ENCODE measurements around the gene ZNF439.
"Not testable (repeated sequence)": the region's sequence is repeated elsewhere in the genome, so short reads cannot be mapped to it uniquely, and the experiment has no call there.

Gene ZNF439

DNA sequence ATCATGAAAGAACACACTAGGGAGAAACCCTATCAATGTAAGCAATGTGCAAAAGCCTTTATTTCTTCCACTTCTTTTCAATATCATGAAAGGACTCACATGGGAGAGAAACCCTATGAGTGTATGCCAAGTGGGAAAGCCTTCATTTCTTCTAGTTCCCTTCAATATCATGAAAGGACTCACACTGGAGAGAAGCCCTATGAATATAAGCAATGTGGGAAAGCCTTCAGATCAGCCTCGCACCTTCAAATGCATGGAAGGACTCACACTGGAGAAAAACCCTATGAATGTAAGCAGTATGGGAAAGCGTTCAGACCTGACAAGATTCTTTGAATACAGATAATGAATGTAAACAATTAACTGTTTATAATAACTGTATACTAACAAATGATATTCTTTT is 15.0 kb upstream of the ZNF439 start:
- no peak overlapping the region for H3K27ac ChIP-seq (ENCODE audit: low read depth, low read length)
- no peak overlapping the region for H3K4me3 ChIP-seq (ENCODE audit: low read depth, low read length)
- no peak overlapping the region for H3K9ac ChIP-seq (ENCODE audit: low read depth, low read length)
- H3K4me1 ChIP-seq (ENCODE audit: control insufficient read depth, insufficient read depth, low read length), result no peaks in the 10 kb centered on the region
- no peaks in the 10 kb centered on the region for H3K27me3 ChIP-seq (ENCODE audit: control insufficient read depth, insufficient read depth, low read length)
- H3K36me3 ChIP-seq (ENCODE audit: control insufficient read depth, insufficient read depth, low read length), result peaks cover 18% of the 10 kb centered on the region
- peaks cover 69% of the 10 kb centered on the region for H3K9me3 ChIP-seq (ENCODE audit: control insufficient read depth, insufficient read depth, low read length)

DNA sequence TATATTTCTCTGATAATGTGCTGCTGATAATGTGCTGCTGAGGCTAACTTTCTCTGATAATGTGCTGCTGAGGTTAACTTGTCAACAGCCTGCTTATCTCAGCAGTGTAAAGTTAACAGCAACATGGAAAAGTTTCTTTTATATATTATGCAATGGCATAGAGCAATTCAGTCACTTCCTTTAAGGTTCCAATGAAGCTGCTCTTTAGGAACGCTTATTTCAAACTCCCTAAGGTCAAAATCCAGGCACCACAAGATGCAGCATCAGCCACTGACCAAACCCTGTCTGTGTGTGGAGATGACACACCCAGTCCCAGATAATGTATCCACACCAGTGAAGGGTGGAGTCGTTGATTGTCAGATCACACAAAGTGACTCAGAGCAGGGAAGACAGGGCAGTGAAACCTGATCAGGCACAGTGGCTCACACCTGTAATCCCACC is 12.9 kb upstream of the ZNF439 start:
- H3K27ac ChIP-seq (ENCODE audit: low read depth, low read length); H3K4me1 ChIP-seq (ENCODE audit: control insufficient read depth, insufficient read depth, low read length); H3K4me3 ChIP-seq (ENCODE audit: low read depth, low read length); H3K9ac ChIP-seq (ENCODE audit: low read depth, low read length); H3K27me3 ChIP-seq (ENCODE audit: control insufficient read depth, insufficient read depth, low read length): not testable (repeated sequence)
- Histone ChIP-seq H3K9me3 (ENCODE audit: control insufficient read depth, insufficient read depth, low read length) (peaks cover 71% of the 10 kb centered on the region), H3K36me3 (ENCODE audit: control insufficient read depth, insufficient read depth, low read length) (peaks cover 18% of the 10 kb centered on the region)

DNA sequence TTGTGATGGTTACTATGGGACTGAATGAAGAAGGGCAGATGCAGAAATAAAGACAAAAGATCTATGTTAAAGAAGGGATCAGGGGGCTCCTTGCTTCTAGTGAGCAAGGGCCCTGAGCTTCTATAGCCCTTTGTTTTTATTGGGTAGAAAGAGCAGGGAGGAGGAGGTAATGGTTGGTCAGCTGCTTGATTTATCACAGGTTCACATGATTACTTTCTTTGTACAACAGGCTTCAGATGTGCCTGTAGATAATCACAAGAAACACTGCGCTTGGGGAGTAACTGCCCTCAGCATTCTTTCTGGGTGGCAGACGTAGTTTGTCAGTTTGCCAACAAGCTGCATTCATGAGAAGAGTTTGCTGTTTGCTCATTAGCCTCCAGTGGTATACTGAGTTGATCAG is 4.8 kb upstream of the ZNF439 start:
- Histone ChIP-seq H3K9me3 (ENCODE audit: control insufficient read depth, insufficient read depth, low read length) (peaks cover 63% of the 10 kb centered on the region), H3K9ac (ENCODE audit: low read depth, low read length) (no peak overlapping the region), H3K4me3 (ENCODE audit: low read depth, low read length) (no peak overlapping the region), H3K27me3 (ENCODE audit: control insufficient read depth, insufficient read depth, low read length) (no peaks in the 10 kb centered on the region), H3K27ac (ENCODE audit: low read depth, low read length) (no peak overlapping the region), H3K36me3 (ENCODE audit: control insufficient read depth, insufficient read depth, low read length) (no peaks in the 10 kb centered on the region), H3K4me1 (ENCODE audit: control insufficient read depth, insufficient read depth, low read length) (no peaks in the 10 kb centered on the region)

DNA sequence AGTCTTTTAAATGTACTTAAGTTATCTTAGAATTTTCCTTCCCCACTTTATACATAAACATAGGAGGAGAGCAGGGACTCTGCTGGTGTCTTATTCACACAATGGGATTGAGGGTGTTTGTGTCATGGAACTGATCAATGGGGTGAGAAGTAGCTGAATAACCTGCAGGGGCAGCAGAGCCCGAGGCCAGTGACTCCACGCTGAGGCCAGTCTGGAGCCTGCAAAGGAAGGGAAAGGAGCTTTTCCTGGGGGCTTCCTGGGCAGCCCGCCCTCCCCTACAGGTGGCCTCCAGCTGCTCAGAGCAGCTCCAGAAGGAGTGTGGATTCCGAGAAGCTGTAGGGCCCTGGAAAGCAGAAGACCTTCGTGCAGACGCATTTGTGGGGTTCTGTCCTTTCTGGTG is 911 bp upstream of the ZNF439 start:
- H3K27ac ChIP-seq (ENCODE audit: low read depth, low read length); H3K36me3 ChIP-seq (ENCODE audit: control insufficient read depth, insufficient read depth, low read length); H3K4me1 ChIP-seq (ENCODE audit: control insufficient read depth, insufficient read depth, low read length): not testable (repeated sequence)

DNA sequence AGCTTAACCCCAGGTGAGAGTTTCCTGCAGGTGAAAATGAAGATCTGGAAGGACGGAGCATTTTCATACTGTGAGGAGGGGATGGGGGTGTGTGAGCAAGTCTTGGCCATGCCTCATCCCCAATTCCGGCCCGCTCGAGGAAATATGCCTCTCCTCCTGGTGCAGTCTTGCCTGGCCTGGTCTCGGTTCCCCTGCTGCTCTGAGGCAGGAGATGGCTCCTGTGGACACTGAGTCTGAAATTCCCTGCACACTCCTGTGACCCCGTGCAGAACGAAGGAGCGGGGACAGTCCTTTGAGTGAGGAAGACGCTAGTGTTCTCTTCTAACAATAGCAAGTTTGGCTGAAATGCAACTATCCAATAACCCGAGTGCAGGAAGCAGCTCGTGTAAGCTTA is 329 bp upstream of the ZNF439 start:
- Histone ChIP-seq H3K27me3 (ENCODE audit: control insufficient read depth, insufficient read depth, low read length) (no peaks in the 10 kb centered on the region), H3K4me1 (ENCODE audit: control insufficient read depth, insufficient read depth, low read length) (no peaks in the 10 kb centered on the region), H3K9ac (ENCODE audit: low read depth, low read length) (no peak overlapping the region), H3K9me3 (ENCODE audit: control insufficient read depth, insufficient read depth, low read length) (peaks cover 44% of the 10 kb centered on the region), H3K36me3 (ENCODE audit: control insufficient read depth, insufficient read depth, low read length) (no peaks in the 10 kb centered on the region), H3K27ac (ENCODE audit: low read depth, low read length) (no peak overlapping the region), H3K4me3 (ENCODE audit: low read depth, low read length) (no peak overlapping the region)

More for the DNA sequence above, 911 bp upstream of the ZNF439 start:
- not testable (repeated sequence) for H3K4me3 ChIP-seq (ENCODE audit: low read depth, low read length); H3K27me3 ChIP-seq (ENCODE audit: control insufficient read depth, insufficient read depth, low read length); H3K9ac ChIP-seq (ENCODE audit: low read depth, low read length)
- H3K9me3 ChIP-seq (ENCODE audit: control insufficient read depth, insufficient read depth, low read length), result peaks cover 45% of the 10 kb centered on the region

DNA sequence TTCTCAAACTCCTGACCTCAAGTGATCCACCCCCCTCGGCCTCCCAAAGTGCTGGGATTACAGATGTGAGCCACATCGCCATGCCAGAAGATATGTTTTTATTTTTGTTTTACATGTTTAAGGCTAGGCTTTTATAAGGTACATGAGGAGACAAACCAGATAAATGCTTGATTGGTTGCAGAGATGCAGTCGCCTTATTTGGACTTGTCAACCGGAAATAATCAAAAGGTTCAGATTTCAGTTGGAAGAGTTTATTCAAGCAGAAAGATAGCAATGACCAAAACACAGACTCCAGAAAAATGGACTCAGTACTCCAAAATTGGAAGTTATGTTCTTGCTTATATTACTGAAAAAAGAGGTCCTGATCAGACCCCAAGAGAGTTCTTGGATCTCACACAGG is 1.8 kb downstream of the ZNF439 start:
- H3K27ac ChIP-seq (ENCODE audit: low read depth, low read length); H3K27me3 ChIP-seq (ENCODE audit: control insufficient read depth, insufficient read depth, low read length); H3K4me1 ChIP-seq (ENCODE audit: control insufficient read depth, insufficient read depth, low read length); H3K4me3 ChIP-seq (ENCODE audit: low read depth, low read length); H3K9ac ChIP-seq (ENCODE audit: low read depth, low read length); H3K36me3 ChIP-seq (ENCODE audit: control insufficient read depth, insufficient read depth, low read length): not testable (repeated sequence)
- H3K9me3 ChIP-seq (ENCODE audit: control insufficient read depth, insufficient read depth, low read length), result peaks cover 48% of the 10 kb centered on the region

DNA sequence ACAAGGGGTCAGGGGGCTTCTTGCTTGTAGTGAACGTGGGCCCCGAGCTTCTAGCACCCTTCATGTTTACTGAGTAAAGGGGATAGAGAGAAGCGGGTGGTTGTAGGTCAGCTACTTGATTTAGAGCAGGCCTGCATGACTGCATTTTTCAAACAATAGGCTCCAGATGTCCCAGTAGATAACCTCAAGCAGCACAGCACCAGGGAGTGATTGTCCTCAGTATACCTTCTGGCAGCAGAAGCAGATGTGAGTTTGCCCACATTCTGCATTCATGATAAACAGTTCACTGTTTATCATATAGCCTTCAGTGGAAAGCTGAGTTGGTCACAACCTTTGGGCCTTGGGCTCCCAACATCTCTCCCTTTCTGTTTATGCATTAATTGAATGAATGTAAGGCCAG is 4.8 kb downstream of the ZNF439 start:
- H3K4me1 ChIP-seq (ENCODE audit: control insufficient read depth, insufficient read depth, low read length), result no peaks in the 10 kb centered on the region
- H3K9me3 ChIP-seq (ENCODE audit: control insufficient read depth, insufficient read depth, low read length), result peaks cover 48% of the 10 kb centered on the region
- H3K27ac ChIP-seq (ENCODE audit: low read depth, low read length), result no peak overlapping the region
- H3K4me3 ChIP-seq (ENCODE audit: low read depth, low read length), result no peak overlapping the region
- no peaks in the 10 kb centered on the region for H3K36me3 ChIP-seq (ENCODE audit: control insufficient read depth, insufficient read depth, low read length)
- H3K9ac ChIP-seq (ENCODE audit: low read depth, low read length), result no peak overlapping the region
- no peaks in the 10 kb centered on the region for H3K27me3 ChIP-seq (ENCODE audit: control insufficient read depth, insufficient read depth, low read length)

DNA sequence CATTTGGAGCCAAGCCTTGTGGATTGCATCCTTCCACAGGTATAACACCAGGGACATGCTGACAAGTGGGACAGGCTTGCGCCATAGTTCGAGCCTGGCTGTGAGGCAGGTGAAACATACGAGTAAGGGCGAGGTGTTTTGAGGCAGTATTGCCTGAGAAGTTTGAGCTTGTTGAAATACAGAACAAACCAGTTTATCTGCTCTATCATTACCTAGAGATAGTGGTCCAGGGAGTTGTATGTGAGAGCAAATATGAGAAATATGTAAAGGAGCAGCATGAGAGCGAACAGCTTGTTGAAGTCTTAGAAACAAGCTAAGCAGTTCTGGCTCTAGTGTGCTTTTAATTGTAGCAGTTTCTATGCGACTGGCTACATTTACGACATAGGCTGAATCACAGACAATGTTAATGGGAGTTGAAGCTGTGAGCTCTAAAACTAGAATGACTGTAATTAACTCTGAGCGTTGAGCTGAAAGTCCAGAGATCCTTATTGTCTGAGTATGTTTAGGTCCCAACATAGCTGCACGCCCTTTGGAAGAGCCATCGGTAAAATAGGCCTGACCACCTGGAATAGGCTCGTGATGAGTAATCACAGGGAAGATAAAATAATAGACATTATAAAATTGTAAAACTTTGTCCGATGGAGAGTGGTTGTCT is 8.2 kb downstream of the ZNF439 start:
- no peaks in the 10 kb centered on the region for H3K4me1 ChIP-seq (ENCODE audit: control insufficient read depth, insufficient read depth, low read length)
- H3K27ac ChIP-seq (ENCODE audit: low read depth, low read length), result no peak overlapping the region
- H3K9me3 ChIP-seq (ENCODE audit: control insufficient read depth, insufficient read depth, low read length), result peaks cover 64% of the 10 kb centered on the region
- H3K36me3 ChIP-seq (ENCODE audit: control insufficient read depth, insufficient read depth, low read length), result no peaks in the 10 kb centered on the region
- H3K9ac ChIP-seq (ENCODE audit: low read depth, low read length), result no peak overlapping the region
- H3K27me3 ChIP-seq (ENCODE audit: control insufficient read depth, insufficient read depth, low read length), result no peaks in the 10 kb centered on the region
- H3K4me3 ChIP-seq (ENCODE audit: low read depth, low read length), result no peak overlapping the region

DNA sequence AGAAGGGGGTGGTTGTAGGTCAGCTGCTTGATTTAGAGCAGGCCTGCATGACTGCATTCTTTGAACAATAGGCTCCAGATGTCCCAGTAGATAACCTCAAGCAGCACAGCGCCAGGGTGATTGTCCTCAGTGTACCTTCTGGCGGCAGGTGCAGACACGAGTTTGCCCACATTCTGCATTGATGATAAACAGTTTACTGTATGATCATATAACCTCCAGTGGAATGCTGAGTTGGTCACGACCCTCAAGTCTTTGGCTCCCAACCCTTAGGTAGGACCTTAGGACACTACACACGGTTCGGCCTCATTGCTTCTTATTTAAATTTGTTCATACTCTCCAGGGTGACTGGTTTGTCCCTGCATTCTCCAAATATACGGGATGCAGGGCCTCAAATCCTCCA is 12.2 kb downstream of the ZNF439 start:
- H3K36me3 ChIP-seq (ENCODE audit: control insufficient read depth, insufficient read depth, low read length), result no peaks in the 10 kb centered on the region
- H3K4me3 ChIP-seq (ENCODE audit: low read depth, low read length), result no peak overlapping the region
- no peak overlapping the region for H3K27ac ChIP-seq (ENCODE audit: low read depth, low read length)
- H3K9ac ChIP-seq (ENCODE audit: low read depth, low read length), result no peak overlapping the region
- no peaks in the 10 kb centered on the region for H3K27me3 ChIP-seq (ENCODE audit: control insufficient read depth, insufficient read depth, low read length)
- H3K9me3 ChIP-seq (ENCODE audit: control insufficient read depth, insufficient read depth, low read length), result peaks cover 78% of the 10 kb centered on the region
- H3K4me1 ChIP-seq (ENCODE audit: control insufficient read depth, insufficient read depth, low read length), result no peaks in the 10 kb centered on the region

DNA sequence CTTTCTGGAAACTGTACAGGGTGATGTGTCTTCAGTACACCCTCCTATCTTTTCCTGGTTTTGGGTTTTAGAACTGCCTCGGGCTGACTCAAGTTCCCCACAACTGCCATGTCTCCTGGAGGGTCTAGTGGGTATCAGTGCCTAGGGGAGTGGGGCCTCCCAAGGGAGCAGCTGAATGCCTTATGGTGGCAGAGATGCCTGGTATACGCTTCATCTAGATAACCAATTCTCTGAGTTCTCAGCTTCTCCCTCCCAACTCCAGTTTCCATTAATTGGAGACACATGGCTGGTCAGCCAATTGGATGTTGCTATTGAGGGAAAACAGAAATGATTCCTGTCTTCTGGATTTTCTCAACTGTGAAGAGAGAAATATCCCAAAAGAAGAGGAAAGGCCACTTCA is 12.8 kb downstream of the ZNF439 start:
- Histone ChIP-seq H3K9me3 (ENCODE audit: control insufficient read depth, insufficient read depth, low read length) (peaks cover 79% of the 10 kb centered on the region), H3K36me3 (ENCODE audit: control insufficient read depth, insufficient read depth, low read length) (no peaks in the 10 kb centered on the region), H3K27ac (ENCODE audit: low read depth, low read length) (no peak overlapping the region)

DNA sequence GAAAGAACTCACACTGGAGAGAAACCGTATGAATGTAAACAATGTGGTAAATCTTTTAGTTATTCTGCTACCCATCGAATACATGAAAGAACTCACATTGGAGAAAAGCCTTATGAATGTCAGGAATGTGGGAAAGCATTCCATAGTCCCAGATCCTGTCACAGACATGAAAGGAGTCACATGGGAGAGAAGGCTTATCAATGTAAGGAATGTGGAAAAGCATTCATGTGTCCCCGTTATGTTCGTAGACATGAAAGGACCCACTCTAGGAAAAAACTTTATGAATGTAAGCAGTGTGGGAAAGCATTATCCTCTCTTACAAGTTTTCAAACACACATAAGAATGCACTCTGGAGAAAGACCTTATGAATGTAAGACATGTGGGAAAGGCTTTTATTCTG is 19.2 kb downstream of the ZNF439 start:
- H3K27ac ChIP-seq (ENCODE audit: low read depth, low read length), result not testable (repeated sequence)

More for the DNA sequence above, 12.8 kb downstream of the ZNF439 start:
- Histone ChIP-seq H3K9ac (ENCODE audit: low read depth, low read length) (no peak overlapping the region), H3K4me3 (ENCODE audit: low read depth, low read length) (no peak overlapping the region), H3K27me3 (ENCODE audit: control insufficient read depth, insufficient read depth, low read length) (no peaks in the 10 kb centered on the region), H3K4me1 (ENCODE audit: control insufficient read depth, insufficient read depth, low read length) (no peaks in the 10 kb centered on the region)

DNA sequence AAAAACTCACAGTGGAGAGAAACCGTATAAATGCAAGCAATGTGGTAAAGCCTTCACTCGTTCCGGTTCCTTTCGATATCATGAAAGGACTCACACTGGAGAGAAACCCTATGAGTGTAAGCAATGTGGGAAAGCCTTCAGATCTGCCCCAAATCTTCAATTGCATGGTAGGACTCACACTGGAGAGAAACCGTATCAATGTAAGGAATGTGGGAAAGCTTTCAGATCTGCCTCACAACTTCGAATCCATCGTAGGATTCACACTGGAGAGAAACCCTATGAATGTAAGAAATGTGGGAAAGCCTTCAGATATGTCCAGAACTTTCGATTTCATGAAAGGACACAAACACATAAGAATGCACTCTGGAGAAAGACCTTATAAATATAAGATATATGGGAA is 19.7 kb downstream of the ZNF439 start:
- no peak overlapping the region for H3K27ac ChIP-seq (ENCODE audit: low read depth, low read length)
- H3K4me3 ChIP-seq (ENCODE audit: low read depth, low read length), result no peak overlapping the region
- H3K36me3 ChIP-seq (ENCODE audit: control insufficient read depth, insufficient read depth, low read length), result no peaks in the 10 kb centered on the region
- no peak overlapping the region for H3K9ac ChIP-seq (ENCODE audit: low read depth, low read length)
- no peaks in the 10 kb centered on the region for H3K27me3 ChIP-seq (ENCODE audit: control insufficient read depth, insufficient read depth, low read length)
- H3K9me3 ChIP-seq (ENCODE audit: control insufficient read depth, insufficient read depth, low read length), result peaks cover 81% of the 10 kb centered on the region
- H3K4me1 ChIP-seq (ENCODE audit: control insufficient read depth, insufficient read depth, low read length), result no peaks in the 10 kb centered on the region

More for the DNA sequence above, 19.2 kb downstream of the ZNF439 start:
- H3K4me1 ChIP-seq (ENCODE audit: control insufficient read depth, insufficient read depth, low read length); H3K36me3 ChIP-seq (ENCODE audit: control insufficient read depth, insufficient read depth, low read length); H3K27me3 ChIP-seq (ENCODE audit: control insufficient read depth, insufficient read depth, low read length); H3K4me3 ChIP-seq (ENCODE audit: low read depth, low read length); H3K9ac ChIP-seq (ENCODE audit: low read depth, low read length): not testable (repeated sequence)
- H3K9me3 ChIP-seq (ENCODE audit: control insufficient read depth, insufficient read depth, low read length), result peaks cover 81% of the 10 kb centered on the region
